GM06990 (cell line): ENCODE data around the gene ZNF79.

Experiments
- DNase-seq: peaks from one replicate; pipeline ENCODE4 v3.0.0-alpha.2; 2011; ENCODE audit not compliant: insufficient read length; ENCODE audit errors: extremely low read depth
- H3K27me3 ChIP-seq: replicated peaks from 2 replicates; pipeline ENCODE4 v1.6.0; 2011; ENCODE audit warnings: low read length; ENCODE audit not compliant: control insufficient read depth, insufficient read depth
- H3K36me3 ChIP-seq: 2 replicates; pipeline ENCODE4 v1.5.1; 2011; ENCODE audit warnings: low read length; ENCODE audit not compliant: control insufficient read depth, insufficient read depth
- H3K4me3 ChIP-seq: replicated peaks from 2 replicates; pipeline ENCODE4 v1.5.1; 2011; ENCODE audit warnings: low read depth, mild to moderate bottlenecking, control low read depth, low read length
- TF ChIP-seq, protein P1 (sequence below): IDR thresholded peaks from 2 replicates; pipeline ENCODE4 v1.5.1; 2011; ENCODE audit warnings: low read length, control low read depth, mild to moderate bottlenecking, inconsistent platforms; ENCODE audit not compliant: insufficient read depth, poor library complexity, severe bottlenecking

The ZNF79 gene

DNA sequence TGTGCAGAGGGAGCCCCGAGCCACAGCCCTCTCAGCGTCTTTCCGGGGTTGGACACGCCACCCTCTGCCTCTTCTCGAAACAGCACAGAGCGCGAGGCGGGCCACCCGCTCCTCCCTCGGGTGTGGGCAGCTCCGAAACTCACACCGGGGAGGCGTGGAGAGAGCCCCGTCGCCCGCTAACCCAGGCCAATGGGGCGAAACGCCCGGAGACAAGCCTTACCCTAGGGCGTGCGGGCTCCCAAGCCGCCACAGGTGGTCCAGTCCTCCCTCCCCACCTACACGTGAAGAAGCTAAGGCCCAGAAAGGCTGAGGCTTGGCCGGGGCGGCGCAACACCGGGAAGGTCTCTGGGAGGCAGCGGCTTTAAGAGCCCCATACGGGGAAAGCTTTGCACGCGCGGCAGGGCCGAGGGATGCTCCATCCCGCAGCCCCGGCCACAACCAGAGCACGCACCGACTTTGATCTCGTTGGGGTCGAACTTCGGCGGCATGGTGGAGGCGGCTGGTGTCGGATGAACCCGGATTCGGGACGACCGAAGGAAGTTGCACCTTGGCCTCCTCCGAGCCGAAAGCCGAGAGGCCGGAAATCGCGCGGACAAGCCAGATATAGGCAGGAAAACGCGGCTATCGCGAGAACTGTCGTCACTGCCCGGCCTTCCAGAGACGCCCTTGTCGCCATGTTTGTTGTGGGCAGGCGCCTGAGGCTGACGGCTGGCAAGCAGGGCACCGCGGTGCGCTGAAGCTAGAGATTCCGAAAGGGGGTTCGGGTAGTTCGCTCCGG is 26.8 kb downstream of the ZNF79 start, which contains the start of the genes LRSAM1 and RPL12:
Gene LRSAM1 (plus strand): TSS at position 681 of the 778 bp plus-strand sequence. CDS start 3,018 bp downstream, outside the sequence.
Gene RPL12 (minus strand): TSS at position 577 of the 778 bp plus-strand sequence. CDS start 89 bp downstream, at position 488.
- peak within 1 kb of the TSS; percentile 95 for H3K4me3 ChIP-seq
- TF ChIP-seq, protein P1, sequence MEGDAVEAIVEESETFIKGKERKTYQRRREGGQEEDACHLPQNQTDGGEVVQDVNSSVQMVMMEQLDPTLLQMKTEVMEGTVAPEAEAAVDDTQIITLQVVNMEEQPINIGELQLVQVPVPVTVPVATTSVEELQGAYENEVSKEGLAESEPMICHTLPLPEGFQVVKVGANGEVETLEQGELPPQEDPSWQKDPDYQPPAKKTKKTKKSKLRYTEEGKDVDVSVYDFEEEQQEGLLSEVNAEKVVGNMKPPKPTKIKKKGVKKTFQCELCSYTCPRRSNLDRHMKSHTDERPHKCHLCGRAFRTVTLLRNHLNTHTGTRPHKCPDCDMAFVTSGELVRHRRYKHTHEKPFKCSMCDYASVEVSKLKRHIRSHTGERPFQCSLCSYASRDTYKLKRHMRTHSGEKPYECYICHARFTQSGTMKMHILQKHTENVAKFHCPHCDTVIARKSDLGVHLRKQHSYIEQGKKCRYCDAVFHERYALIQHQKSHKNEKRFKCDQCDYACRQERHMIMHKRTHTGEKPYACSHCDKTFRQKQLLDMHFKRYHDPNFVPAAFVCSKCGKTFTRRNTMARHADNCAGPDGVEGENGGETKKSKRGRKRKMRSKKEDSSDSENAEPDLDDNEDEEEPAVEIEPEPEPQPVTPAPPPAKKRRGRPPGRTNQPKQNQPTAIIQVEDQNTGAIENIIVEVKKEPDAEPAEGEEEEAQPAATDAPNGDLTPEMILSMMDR = no peak
- no peaks in the 10 kb centered on the region for H3K27me3 ChIP-seq
- peak; percentile 93 for DNase-seq
- H3K36me3 ChIP-seq = peaks cover 28% of the 10 kb centered on the region

- Histone ChIP-seq H3K27me3 (no peaks in the 10 kb centered on the region), H3K4me3 (peak overlapping the region; percentile 95), H3K36me3 (peaks cover 25% of the 10 kb centered on the region)
- DNase-seq = no peak
- TF ChIP-seq, protein P1 = no peak
Observed at GRCh38 chr9:127451608-127451857, 27.4 kb downstream of the ZNF79 start.

GRCh38 chr9:127451858-127452656 is 27.9 kb downstream of the ZNF79 start:
- Histone ChIP-seq H3K4me3 (peak overlapping the region; percentile 95), H3K36me3 (peaks cover 22% of the 10 kb centered on the region), H3K27me3 (no peaks in the 10 kb centered on the region)
- peak; percentile 68 for DNase-seq
- TF ChIP-seq, protein P1 = no peak

DNA sequence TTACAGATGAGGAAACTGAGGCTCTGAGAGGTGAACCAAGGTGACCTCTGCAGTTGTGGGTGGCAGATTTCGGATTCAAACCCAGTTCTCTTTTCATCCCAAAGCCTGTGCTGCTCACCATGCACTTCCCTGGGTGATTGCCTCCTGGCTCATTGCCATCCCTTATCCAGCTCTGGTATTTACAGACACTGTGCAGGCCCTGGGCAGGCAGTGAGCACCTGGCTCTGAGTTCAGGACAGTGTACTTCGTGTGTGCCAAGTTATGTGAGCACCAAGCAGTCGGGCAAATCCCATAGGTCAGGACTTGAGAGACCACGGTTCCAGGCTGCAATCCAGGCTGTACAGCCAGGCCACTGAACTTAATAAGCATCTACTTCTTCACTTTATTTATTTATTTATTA is 28.5 kb downstream of the ZNF79 start:
- TF ChIP-seq, protein P1 = no peak
- Histone ChIP-seq H3K27me3 (no peaks in the 10 kb centered on the region), H3K36me3 (peaks cover 22% of the 10 kb centered on the region), H3K4me3 (peak overlapping the region; percentile 95)
- no peak for DNase-seq

DNA sequence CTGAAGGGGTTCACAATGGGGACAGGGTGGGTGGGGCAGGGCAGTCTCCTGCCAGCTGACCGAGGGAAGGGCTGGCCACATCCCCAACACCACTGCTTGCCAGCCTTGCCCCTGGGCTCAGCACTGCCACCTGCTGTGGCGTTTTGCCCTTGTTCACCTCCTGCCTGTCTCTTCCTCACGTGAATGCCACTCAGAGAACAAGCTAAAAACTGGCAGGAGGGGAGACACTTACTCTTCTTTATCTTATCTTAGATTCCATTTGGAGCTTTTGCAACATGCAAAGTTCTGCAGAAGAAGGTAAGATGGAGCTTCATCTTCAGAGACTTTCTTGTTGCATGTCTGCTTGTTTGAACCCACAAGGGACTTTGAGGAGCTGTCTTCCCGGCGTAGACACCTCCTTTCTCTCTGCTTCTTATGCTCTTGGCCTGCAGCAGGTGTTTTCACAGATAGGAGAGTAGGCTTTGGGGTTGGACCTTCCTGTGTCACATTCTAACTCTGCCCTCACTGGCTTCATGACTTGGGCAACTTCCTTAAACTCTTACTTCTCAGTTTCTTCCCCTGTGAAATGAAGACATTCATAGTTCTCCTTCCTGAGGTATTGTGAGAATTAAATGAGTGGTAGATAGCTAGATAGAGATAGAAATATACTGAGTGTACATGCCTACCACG is 31.3 kb downstream of the ZNF79 start:
- Histone ChIP-seq H3K36me3 (peaks cover 13% of the 10 kb centered on the region), H3K4me3 (no peak overlapping the region), H3K27me3 (no peaks in the 10 kb centered on the region)
- DNase-seq = no peak
- TF ChIP-seq, protein P1 = peak; percentile 69
